ENCODE data around the gene HDAC9.

DNA sequence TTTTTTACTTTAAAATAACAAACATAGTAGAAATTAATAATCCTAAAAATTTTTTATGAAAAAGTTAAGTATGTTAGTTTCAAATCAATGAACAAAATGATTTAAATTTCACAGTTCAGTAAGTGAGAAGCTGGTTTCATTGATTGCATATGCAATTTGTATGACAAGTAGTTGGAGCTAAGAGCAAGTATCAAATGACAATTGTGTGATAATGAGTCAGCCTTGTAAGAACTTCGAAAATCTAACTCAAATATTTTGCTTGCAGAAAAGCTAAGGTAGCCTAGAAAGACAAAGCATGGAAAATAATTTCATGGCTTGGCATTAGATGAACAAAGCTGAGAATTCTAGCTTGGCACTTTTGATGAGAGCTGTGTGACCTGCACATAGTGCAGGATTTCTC, 111.5 kb downstream of the HDAC9 start:
- TF ChIP-seq CTCF (IDR thresholded peaks at IDR 0.05) (no peak), POLR2A (IDR thresholded peaks at IDR 0.05) (no peak)
